Measurements from ENCODE around the gene HBD.

DNA sequence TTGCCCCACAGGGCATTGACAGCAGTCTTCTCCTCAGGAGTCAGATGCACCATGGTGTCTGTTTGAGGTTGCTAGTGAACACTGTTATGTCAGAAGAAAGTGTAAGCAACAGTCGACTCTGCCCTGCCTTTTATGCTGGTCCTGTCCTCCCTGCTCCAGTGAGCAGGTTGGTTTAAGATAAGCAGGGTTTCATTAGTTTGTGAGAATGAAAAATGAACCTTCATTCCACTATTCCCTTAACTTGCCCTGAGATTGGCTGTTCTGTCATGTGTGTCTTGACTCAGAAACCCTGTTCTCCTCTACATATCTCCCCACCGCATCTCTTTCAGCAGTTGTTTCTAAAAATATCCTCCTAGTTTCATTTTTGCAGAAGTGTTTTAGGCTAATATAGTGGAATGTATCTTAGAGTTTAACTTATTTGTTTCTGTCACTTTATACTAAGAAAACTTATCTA lies at the start of gene HBD:
- TF ChIP-seq TAF1 (IDR thresholded peaks at IDR 0.05; ENCODE audit: control insufficient read depth, extremely low read depth, insufficient read depth, low read length, severe bottlenecking), result no peak
- TF ChIP-seq RAD21 (CRISPR knock-in tag; conservative IDR thresholded peaks at IDR 0.05 in 1 of 2, IDR thresholded peaks at IDR 0.05 in 1 of 2), result peak in 1 of 2 experiments; percentile 11; a peak in 1 of 4 replicates
- TF ChIP-seq ZNF24 (IDR thresholded peaks at IDR 0.05), result peak; percentile 43; the same call in 1 of the 2 replicates
- no peak for TF ChIP-seq GATAD2B (IDR thresholded peaks at IDR 0.05; ENCODE audit: borderline replicate concordance)
- TF ChIP-seq SMARCA4 (IDR thresholded peaks at IDR 0.05), result peak; percentile 69; the same call in 1 of the 2 replicates

Measured in K562 (cell line).